Activated CD8-positive, alpha-beta T cell treated with anti-CD3 and anti-CD28 coated beads, Interleukin-2, amount 10 ng/mL, durations not matched to agents 7 days and 5 days (primary cell): ENCODE results near the gene CCDC91. TPM values are rescaled to one million over a fixed set of nuclear protein-coding genes. Genes with fewer than 3 reads are reported as not detected.

Source experiments
- ATAC-seq: fragments of 150-1000 bp; cut with Tn5 transposase; one replicate; pipeline ENCODE4 v1.10.0; 2021; ENCODE audit warnings: moderate library complexity
- CTCF ChIA-PET: fragments of 350-600 bp; sonication (Branson Sonifier 250); formaldehyde crosslinking; loops from one replicate; lab custom pipeline; 2021; ENCODE audit warnings: antibody characterized with exemption; lab: Charles Lee
- POLR2A ChIA-PET: fragments of 350-600 bp; sonication (Branson Sonifier 250); formaldehyde crosslinking; loops from one replicate; lab custom pipeline; 2021; ENCODE audit warnings: antibody characterized with exemption; lab: Charles Lee
- DNase-seq: peaks from one replicate; pipeline ENCODE4 v3.0.0-alpha.2; 2020
- H3K27ac Mint-ChIP-seq: one replicate; pipeline ENCODE4 v1.8.0; 2021; ENCODE audit warnings: mild to moderate bottlenecking, mixed read lengths
- H3K27me3 Mint-ChIP-seq: one replicate; pipeline ENCODE4 v1.8.0; 2021; ENCODE audit warnings: low read depth, mixed read lengths
- H3K36me3 Mint-ChIP-seq: one replicate; pipeline ENCODE4 v1.8.0; 2021; ENCODE audit warnings: low read depth, mixed read lengths
- H3K4me1 Mint-ChIP-seq: one replicate; pipeline ENCODE4 v1.8.0; 2021; ENCODE audit warnings: low read depth, mixed read lengths
- H3K4me3 Mint-ChIP-seq: one replicate; pipeline ENCODE4 v1.8.0; 2021; ENCODE audit warnings: mild to moderate bottlenecking, mixed read lengths
- H3K9me3 Mint-ChIP-seq: one replicate; pipeline ENCODE4 v1.8.0; 2022; ENCODE audit warnings: mixed read lengths; ENCODE audit not compliant: insufficient read depth
- total RNA-seq, 2 experiments: library from RNA; stranded (reverse); gene quantifications; one replicate each; pipeline ENCODE4 v1.2.3, GENCODE V29; 2021

The CCDC91 gene
- total RNA-seq, 2 experiments from 2014 or later, result 18.4 to 23.4 TPM

- no peak for DNase-seq
- Mint-ChIP-seq H3K27me3 (no peaks in the 10 kb centered on the region), H3K36me3 (peaks cover 2% of the 10 kb centered on the region), H3K4me1 (no peaks in the 10 kb centered on the region), H3K9me3 (no peaks in the 10 kb centered on the region), H3K27ac (no peak overlapping the region), H3K4me3 (no peak overlapping the region)
- no peak for ATAC-seq
- ChIA-PET CTCF (no interaction called here), POLR2A (no interaction called here)
Observed at GRCh38 chr12:28555748-28556147, 365.5 kb downstream of the CCDC91 start.

GRCh38 chr12:28558250-28558649 lies 368.0 kb downstream of the CCDC91 start:
- H3K9me3 Mint-ChIP-seq, result no peaks in the 10 kb centered on the region
- peaks cover 2% of the 10 kb centered on the region for H3K36me3 Mint-ChIP-seq
- DNase-seq (no peak), ATAC-seq (no peak)
- POLR2A ChIA-PET, result no interaction called here
- H3K27ac Mint-ChIP-seq, result no peak overlapping the region
- CTCF ChIA-PET, result no interaction called here
- no peaks in the 10 kb centered on the region for H3K27me3 Mint-ChIP-seq
- H3K4me3 Mint-ChIP-seq, result no peak overlapping the region
- no peaks in the 10 kb centered on the region for H3K4me1 Mint-ChIP-seq

- Mint-ChIP-seq H3K9me3 (no peaks in the 10 kb centered on the region), H3K36me3 (peaks cover 2% of the 10 kb centered on the region), H3K27me3 (no peaks in the 10 kb centered on the region), H3K27ac (no peak overlapping the region), H3K4me3 (no peak overlapping the region), H3K4me1 (no peaks in the 10 kb centered on the region)
- ATAC-seq (no peak), DNase-seq (no peak)
- ChIA-PET POLR2A (no interaction called here), CTCF (no interaction called here)
Observed at GRCh38 chr12:28563286-28563685, 373.0 kb downstream of the CCDC91 start.

GRCh38 chr12:28563936-28564335 lies 373.7 kb downstream of the CCDC91 start:
- no peak for DNase-seq
- H3K27me3 Mint-ChIP-seq, result no peaks in the 10 kb centered on the region
- H3K36me3 Mint-ChIP-seq, result peaks cover 2% of the 10 kb centered on the region
- no peaks in the 10 kb centered on the region for H3K9me3 Mint-ChIP-seq
- no peaks in the 10 kb centered on the region for H3K4me1 Mint-ChIP-seq
- ChIA-PET CTCF (no interaction called here), POLR2A (no interaction called here)
- ATAC-seq, result no peak
- H3K4me3 Mint-ChIP-seq, result no peak overlapping the region
- H3K27ac Mint-ChIP-seq, result no peak overlapping the region

DNA sequence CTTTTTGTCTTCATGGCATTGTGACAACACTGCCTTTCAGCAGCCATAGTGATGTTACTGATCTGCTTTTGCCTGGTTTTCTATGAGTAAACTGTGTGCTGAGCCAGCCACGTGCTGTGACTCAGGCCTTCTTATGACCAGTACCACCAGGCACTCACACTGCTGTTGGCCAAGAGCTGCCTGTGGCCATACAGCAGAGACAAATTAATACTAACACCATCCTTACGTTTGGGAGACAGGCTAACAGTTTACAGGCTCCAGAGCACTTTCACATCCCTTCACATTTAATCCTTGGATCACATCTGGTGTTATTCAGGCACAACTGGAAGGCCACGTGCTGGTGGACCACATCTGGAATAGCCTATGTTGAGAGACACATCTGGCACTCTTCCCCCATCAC lies 377.9 kb downstream of the CCDC91 start:
- Mint-ChIP-seq H3K27ac (no peak overlapping the region), H3K36me3 (no peaks in the 10 kb centered on the region), H3K27me3 (no peaks in the 10 kb centered on the region), H3K4me3 (no peak overlapping the region), H3K9me3 (no peaks in the 10 kb centered on the region), H3K4me1 (no peaks in the 10 kb centered on the region)
- ChIA-PET CTCF (no interaction called here), POLR2A (no interaction called here)
- ATAC-seq, result no peak
- no peak for DNase-seq

DNA sequence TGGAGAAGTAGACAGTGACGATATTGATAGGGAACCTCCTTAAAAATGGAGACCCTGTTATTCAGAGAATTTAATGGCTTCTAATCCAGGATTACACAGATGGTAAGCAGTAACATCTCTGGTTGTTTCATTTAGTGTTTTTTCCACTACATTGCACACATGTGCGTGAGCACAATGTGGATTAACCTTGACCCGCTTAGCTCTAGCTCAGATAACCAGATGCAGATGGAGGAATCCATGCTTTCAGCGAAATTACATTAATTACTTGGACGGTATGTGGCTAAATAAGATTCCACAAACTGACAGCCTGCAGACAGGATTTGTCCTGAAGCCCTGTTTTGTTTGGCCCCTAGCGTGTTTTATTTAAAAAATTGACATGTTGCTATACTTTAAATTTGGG lies 378.4 kb downstream of the CCDC91 start:
- ChIA-PET CTCF (no interaction called here), POLR2A (no interaction called here)
- no peak overlapping the region for H3K4me3 Mint-ChIP-seq
- DNase-seq (no peak), ATAC-seq (no peak)
- H3K9me3 Mint-ChIP-seq, result no peaks in the 10 kb centered on the region
- no peak overlapping the region for H3K27ac Mint-ChIP-seq
- no peaks in the 10 kb centered on the region for H3K27me3 Mint-ChIP-seq
- H3K36me3 Mint-ChIP-seq, result no peaks in the 10 kb centered on the region
- no peaks in the 10 kb centered on the region for H3K4me1 Mint-ChIP-seq

DNA sequence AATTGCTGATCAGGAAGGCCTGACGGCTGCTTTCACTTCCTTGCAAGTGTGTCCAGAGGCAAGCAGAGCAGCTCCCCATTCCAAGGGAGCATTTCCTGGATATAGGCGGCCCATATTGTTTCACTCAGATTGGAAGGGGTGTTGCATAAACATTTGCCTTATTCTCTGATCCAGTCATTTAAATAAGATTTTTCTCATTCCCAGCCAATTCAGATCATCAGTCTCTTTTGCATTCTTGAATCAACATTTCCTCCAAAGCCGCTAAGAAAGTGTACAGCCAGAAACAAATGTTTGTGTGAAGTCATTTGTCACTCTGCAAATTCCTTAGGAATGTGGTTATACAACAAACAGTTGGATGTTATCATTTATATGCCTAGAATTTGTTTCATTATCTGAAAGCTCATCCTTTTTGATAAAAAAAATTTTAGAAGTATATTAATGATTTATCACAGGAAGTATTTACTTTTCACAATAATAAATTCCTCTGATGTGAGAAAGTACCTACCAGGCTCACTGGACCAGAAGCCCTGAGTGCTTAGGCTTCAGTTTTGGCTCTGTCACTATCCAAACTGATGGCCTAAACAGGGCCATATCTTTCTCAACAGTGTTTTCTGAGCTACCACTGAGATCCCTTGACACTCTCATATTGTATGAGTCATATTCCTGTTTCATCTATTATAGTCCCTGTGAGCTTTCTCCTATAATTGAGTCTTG lies 379.6 kb downstream of the CCDC91 start:
- Mint-ChIP-seq H3K27me3 (no peaks in the 10 kb centered on the region), H3K9me3 (no peaks in the 10 kb centered on the region), H3K4me1 (no peaks in the 10 kb centered on the region), H3K36me3 (no peaks in the 10 kb centered on the region), H3K4me3 (no peak overlapping the region), H3K27ac (no peak overlapping the region)
- no peak for DNase-seq
- no peak for ATAC-seq
- POLR2A ChIA-PET, result no interaction called here
- CTCF ChIA-PET, result no interaction called here

DNA sequence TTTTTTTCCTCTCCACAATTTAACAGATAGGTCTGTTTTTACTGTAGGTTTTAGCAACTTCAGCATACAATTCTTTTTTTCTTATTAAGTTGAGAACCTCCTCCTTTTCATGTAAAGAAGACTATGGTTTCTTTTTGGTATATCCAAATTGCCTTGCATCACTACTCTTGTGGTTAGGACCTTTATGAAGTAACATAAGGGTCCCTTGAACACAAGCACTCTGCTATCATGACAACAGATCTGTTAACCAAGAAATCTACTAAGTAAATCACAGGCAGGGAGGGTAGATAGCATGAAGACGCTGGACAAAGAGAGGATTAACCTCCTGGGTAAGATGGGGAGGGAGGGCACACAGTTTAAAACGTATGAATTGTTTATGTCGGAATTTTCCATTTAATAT lies 380.6 kb downstream of the CCDC91 start:
- POLR2A ChIA-PET, result no interaction called here

GRCh38 chr12:28574746-28575592 lies 384.7 kb downstream of the CCDC91 start:
- H3K27me3 Mint-ChIP-seq, result no peaks in the 10 kb centered on the region
- H3K4me3 Mint-ChIP-seq, result no peak overlapping the region
- CTCF ChIA-PET, result interaction anchor here (1.1 kb wide), 1 partner anchor 30 kb away, joined by 3 read pairs; no protein-coding TSS in a partner anchor
- H3K36me3 Mint-ChIP-seq, result no peaks in the 10 kb centered on the region
- ATAC-seq (no peak), DNase-seq (no peak)
- no peaks in the 10 kb centered on the region for H3K9me3 Mint-ChIP-seq
- H3K4me1 Mint-ChIP-seq, result no peaks in the 10 kb centered on the region
- H3K27ac Mint-ChIP-seq, result no peak overlapping the region
- POLR2A ChIA-PET, result no interaction called here

More for the DNA sequence above, 380.6 kb downstream of the CCDC91 start:
- H3K4me3 Mint-ChIP-seq, result no peak overlapping the region
- no peak for ATAC-seq
- H3K36me3 Mint-ChIP-seq, result no peaks in the 10 kb centered on the region
- DNase-seq, result no peak
- H3K27me3 Mint-ChIP-seq, result no peaks in the 10 kb centered on the region
- CTCF ChIA-PET, result no interaction called here
- no peak overlapping the region for H3K27ac Mint-ChIP-seq
- H3K4me1 Mint-ChIP-seq, result no peaks in the 10 kb centered on the region
- no peaks in the 10 kb centered on the region for H3K9me3 Mint-ChIP-seq

DNA sequence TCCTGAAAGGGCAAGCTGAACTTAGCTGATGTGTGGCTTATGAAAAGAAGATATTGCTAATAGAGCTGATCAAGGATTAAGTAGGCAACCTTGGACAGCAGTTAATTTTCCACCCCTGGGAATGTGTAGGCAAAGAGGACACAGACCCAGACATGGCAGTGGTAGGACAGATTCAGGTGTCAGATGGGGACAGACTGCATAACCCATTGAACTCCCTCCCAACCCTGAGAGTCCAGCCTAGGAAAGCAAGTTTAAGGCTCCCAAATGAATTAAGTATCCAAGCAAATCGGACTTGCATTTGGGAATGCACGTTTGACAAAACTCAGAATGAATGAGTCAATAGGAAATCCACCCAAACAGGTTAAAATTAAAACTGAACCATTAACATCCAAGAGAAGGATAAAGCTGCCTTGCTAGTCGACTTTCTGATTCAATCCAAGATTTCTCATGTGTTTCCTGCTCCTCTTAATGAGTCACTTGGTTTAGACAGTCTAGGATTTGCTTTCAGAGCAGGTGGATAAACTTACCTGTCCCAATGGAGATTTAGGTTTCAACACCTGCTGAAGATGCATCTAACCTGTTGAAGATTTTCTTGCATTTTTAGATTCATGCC lies 385.4 kb downstream of the CCDC91 start:
- H3K9me3 Mint-ChIP-seq, result no peaks in the 10 kb centered on the region
- ATAC-seq (no peak), DNase-seq (no peak)
- CTCF ChIA-PET, result interaction anchor here (1.1 kb wide), 1 partner anchor 31 kb away, joined by 3 read pairs; no protein-coding TSS in a partner anchor
- no peaks in the 10 kb centered on the region for H3K4me1 Mint-ChIP-seq
- H3K27ac Mint-ChIP-seq, result no peak overlapping the region
- H3K4me3 Mint-ChIP-seq, result no peak overlapping the region
- POLR2A ChIA-PET, result no interaction called here
- H3K36me3 Mint-ChIP-seq, result no peaks in the 10 kb centered on the region
- H3K27me3 Mint-ChIP-seq, result no peaks in the 10 kb centered on the region

GRCh38 chr12:28578361-28578760 lies 388.1 kb downstream of the CCDC91 start:
- no peak overlapping the region for H3K27ac Mint-ChIP-seq
- no peak for ATAC-seq

DNA sequence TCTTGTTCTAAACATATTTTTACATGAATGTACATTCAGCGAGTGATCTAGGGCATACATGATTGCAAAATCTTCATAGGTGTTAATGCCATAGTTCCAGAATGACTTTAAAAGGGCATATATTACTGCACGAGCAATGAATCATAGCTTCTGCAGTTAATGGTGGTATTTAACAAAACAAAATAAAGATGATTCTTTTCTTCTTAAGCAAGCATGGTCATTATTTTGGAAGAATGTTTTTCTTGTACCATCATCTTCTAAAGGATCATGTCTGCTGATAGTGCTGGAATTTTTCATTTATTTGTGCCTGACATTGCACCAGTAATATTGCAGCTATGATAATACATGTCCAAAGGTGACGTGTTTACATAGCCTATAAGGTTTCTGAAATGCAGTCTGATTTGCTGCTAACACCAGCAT lies 388.6 kb downstream of the CCDC91 start:
- DNase-seq (no peak), ATAC-seq (no peak)
- Mint-ChIP-seq H3K9me3 (no peaks in the 10 kb centered on the region), H3K27me3 (no peaks in the 10 kb centered on the region), H3K27ac (no peak overlapping the region), H3K4me3 (no peak overlapping the region), H3K36me3 (no peaks in the 10 kb centered on the region), H3K4me1 (no peaks in the 10 kb centered on the region)
- ChIA-PET POLR2A (no interaction called here), CTCF (no interaction called here)

More at GRCh38 chr12:28578361-28578760, 388.1 kb downstream of the CCDC91 start:
- ChIA-PET CTCF (no interaction called here), POLR2A (no interaction called here)
- no peak for DNase-seq
- Mint-ChIP-seq H3K9me3 (no peaks in the 10 kb centered on the region), H3K4me3 (no peak overlapping the region), H3K27me3 (no peaks in the 10 kb centered on the region), H3K4me1 (no peaks in the 10 kb centered on the region), H3K36me3 (no peaks in the 10 kb centered on the region)
